ENCODE measurements around the gene SLC38A6.

DNA sequence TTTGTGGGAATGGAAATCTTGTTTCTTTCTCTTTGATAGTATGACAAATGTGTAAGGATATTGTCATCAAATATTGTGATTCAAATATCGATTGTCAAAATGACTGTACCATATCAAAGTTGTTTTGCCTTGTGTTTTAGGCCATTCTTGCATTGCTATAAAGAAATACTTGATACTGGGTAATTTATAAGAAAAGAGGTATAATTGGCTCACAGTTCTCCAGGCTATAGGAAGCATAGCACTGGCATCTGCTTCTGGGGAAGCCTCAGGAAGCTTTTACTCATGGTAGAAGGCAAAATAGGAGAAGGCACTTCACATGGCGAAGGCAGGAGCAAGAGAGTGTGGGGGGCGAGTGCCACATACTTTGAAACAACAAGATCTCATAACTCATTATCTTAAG lies 8.0 kb upstream of the SLC38A6 start:
- TF ChIP-seq, protein P1, sequence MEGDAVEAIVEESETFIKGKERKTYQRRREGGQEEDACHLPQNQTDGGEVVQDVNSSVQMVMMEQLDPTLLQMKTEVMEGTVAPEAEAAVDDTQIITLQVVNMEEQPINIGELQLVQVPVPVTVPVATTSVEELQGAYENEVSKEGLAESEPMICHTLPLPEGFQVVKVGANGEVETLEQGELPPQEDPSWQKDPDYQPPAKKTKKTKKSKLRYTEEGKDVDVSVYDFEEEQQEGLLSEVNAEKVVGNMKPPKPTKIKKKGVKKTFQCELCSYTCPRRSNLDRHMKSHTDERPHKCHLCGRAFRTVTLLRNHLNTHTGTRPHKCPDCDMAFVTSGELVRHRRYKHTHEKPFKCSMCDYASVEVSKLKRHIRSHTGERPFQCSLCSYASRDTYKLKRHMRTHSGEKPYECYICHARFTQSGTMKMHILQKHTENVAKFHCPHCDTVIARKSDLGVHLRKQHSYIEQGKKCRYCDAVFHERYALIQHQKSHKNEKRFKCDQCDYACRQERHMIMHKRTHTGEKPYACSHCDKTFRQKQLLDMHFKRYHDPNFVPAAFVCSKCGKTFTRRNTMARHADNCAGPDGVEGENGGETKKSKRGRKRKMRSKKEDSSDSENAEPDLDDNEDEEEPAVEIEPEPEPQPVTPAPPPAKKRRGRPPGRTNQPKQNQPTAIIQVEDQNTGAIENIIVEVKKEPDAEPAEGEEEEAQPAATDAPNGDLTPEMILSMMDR (IDR thresholded peaks at IDR 0.05): no peak
- no peak for TF ChIP-seq POLR2A (IDR thresholded peaks at IDR 0.05)
